Kasumi-1 (cell line): Measurements from ENCODE around the gene NRN1L.
"Not testable (repeated sequence)": the region's sequence is repeated elsewhere in the genome, so short reads cannot be mapped to it uniquely, and the experiment has no call there.

Source experiments
- DNase-seq, 2 experiments: peaks; one replicate each; lab custom pipeline; 2025; lab: John Stamatoyannopoulos, UW

The NRN1L gene

DNA sequence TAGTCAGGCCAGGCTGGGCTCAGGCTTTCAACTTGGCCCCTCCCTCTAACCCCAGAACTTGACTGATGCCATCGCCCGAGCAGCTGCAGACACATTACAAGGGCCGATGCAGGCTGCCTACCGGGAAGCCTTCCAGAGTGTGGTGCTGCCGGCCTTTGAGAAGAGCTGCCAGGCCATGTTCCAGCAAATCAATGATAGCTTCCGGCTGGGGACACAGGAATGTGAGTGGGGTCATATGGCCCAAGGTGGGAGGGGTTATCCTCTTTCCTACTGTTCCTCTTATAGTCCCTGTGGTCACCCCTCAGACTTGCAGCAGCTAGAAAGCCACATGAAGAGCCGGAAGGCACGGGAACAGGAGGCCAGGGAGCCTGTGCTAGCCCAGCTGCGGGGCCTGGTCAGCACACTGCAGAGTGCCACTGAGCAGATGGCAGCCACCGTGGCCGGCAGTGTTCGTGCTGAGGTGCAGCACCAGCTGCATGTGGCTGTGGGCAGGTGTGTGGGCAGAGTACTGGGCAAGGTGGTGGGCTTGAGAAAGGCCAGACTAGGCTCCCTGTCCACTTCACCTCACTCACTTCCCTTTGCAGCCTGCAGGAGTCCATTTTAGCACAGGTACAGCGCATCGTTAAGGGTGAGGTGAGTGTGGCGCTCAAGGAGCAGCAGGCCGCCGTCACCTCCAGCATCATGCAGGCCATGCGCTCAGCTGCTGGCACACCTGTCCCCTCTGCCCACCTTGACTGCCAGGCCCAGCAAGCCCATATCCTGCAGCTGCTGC is 2.1 kb upstream of the NRN1L start:
- DNase-seq: no peak

DNA sequence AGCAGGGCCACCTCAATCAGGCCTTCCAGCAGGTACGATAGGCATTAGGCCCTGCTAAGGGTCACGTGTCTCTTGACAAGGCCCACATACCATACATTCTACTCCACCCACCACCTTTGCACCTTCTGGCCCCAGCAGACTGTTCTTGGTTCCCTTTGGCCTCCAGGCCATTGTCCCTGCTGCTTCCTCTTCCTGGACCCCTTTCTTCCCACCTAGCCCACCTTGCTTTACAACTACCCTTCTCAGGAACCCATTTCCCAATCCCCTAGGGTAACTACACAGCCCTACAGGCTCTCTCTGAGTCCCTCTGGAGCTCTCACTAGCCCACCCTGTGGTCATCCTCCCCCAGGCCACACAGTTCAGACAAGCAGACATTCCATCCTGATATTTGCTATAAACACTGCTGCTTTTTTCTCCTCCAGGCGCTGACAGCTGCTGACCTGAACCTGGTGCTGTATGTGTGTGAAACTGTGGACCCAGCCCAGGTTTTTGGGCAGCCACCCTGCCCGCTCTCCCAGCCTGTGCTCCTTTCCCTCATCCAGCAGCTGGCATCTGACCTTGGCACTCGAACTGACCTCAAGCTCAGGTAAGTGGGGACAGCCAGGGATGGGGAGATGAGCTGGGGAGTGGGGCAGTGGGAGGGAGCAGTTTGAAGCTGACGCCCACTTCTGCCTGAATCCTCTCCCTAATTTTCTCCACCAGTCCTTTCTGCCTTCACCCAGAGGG is 1.4 kb upstream of the NRN1L start:
- peak; percentile 53 to 71 for DNase-seq

DNA sequence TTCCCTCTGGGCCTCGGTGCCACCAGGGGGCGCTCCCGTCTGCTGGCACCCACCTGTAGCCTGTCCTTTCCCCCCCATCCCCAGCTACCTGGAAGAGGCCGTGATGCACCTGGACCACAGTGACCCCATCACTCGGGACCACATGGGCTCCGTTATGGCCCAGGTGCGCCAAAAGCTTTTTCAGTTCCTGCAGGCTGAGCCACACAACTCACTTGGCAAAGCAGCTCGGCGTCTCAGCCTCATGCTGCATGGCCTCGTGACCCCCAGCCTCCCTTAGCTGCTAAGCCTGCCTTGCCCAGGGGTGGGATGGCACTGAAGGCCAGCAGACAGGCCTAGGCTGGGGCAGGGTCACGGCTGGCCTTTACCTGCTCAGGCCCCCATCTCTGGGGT is 818 bp upstream of the NRN1L start:
- no peak for DNase-seq

DNA sequence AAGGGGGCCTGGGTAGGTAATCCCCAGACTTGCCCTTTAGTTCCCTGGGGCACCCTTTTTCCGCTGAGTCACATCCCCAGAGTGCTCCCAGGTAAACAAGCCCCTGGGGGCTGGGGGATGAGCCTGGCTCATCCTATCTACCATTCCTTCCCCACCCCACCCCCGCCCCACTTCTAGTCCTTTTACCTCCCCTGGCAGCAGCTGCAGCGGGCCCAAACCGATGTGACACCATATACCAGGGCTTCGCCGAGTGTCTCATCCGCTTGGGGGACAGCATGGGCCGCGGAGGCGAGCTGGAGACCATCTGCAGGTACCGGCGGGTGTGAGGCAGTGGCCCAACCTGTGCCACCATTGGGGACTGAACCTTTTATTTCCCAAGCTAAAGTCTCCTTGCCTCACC is 860 bp downstream of the NRN1L start:
- DNase-seq: no peak

DNA sequence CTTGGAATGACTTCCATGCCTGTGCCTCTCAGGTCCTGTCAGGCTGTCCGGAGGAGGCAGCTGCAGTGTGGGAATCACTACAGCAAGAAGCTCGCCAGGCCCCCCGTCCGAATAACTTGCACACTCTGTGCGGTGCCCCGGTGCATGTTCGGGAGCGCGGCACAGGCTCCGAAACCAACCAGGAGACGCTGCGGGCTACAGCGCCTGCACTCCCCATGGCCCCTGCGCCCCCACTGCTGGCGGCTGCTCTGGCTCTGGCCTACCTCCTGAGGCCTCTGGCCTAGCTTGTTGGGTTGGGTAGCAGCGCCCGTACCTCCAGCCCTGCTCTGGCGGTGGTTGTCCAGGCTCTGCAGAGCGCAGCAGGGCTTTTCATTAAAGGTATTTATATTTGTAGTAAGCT is 1.3 kb downstream of the NRN1L start:
- no peak for DNase-seq

DNA sequence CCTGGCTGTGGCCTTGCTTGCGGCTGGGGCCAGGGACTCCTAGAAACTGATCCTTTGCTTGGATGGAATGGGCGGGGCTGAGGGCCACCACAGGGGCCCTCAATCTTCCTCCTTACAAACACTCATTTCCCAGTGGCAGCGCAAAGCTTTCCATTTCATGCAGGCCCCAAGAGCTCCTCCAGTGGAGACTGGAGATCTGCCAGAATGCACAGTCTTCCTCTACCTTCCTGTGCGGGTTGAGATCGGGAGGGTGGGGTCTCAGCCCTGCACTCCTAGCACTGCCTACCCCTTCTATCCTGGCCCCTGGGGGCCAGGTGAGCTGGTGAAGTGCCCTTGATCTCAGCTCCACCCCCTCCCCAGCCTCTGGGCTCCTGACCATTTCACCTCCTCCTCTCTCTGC is 1.7 kb downstream of the NRN1L start:
- DNase-seq: no peak

DNA sequence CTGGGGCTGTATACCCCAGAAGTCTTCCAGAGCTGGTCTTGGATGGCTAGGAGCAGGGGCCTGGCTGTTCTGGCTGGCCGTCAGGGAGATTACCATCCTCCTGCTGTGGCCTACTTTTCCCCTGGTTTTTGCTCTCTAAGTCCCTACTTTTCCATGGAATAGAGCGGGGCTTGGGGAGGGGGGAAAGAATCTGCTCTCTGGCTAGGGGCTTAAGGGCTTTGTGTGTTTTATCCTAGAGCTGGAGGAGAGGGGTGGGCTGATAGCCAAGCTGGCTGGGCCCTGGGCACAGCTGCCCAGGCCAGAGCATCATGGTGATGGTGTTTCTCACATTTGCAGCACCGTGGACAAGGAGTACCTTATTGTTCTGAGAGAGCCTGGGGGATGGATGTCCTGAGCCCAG is 3.6 kb downstream of the NRN1L start:
- no peak for DNase-seq

DNA sequence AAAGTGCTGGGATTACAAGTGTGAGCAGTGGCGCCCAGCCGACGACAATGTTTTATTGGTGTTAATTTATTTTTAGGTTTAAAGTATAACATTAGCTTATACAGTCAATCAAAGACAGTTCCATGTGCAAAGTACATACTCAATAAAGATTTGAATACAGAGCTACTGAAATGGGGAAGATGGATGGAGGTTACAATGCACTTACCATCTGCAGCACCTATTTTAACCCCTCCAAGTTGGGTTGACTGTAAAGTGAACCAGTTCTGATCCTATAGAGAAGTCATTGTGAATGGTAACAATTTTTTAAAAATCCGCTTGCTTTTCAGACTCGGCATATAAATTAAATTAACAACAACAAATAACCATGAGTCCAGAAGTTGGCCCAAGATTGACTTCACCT is 7.7 kb downstream of the NRN1L start:
- DNase-seq: no peak

DNA sequence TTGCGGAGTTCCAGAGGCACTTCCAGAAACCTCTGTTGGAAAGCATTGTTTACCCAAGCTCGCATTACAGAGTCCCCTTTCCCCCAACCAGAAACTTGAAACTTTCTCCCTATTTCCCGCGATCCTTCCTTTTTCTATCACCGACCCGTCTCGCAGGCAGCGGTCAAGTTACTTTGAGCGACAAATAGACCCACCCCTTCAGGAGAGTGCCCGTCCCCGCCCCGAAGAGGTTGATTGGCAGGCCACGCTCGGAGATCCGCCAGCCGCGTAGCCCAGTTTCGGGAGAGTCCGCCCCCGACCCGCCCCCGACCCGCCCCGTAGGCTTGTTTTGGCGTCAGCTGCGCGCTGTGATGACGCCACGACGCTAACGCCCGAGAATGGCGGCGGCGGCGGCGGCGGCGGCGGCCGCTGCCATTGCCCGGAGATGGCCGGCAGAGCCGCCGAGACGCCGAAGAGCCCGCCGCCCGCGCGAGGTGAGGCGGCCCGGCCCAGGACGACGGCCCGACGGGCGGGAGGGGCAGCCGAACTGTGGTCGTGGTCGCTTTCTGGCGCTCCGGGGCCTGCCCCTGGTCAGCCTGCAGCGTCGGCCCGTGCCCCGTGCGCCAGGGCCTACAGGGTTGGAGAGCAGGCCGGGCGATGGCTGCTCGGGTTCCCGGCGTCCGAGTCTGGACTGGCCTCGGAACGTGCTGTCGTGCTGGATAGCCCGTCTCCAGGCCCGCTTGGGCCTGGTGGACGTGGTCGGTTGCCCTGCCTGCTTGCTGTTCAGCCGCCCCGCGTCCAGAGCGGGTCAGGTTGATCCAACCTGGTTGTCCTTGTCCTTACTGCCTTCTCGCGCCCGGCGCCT is 8.4 kb downstream of the NRN1L start, which contains the start of gene PSKH1:
PSKH1 (plus strand) TSS at position 356 of the 844 bp plus-strand sequence. CDS start 15,496 bp downstream, outside the sequence.
- DNase-seq: peak; percentile 97 to 98

DNA sequence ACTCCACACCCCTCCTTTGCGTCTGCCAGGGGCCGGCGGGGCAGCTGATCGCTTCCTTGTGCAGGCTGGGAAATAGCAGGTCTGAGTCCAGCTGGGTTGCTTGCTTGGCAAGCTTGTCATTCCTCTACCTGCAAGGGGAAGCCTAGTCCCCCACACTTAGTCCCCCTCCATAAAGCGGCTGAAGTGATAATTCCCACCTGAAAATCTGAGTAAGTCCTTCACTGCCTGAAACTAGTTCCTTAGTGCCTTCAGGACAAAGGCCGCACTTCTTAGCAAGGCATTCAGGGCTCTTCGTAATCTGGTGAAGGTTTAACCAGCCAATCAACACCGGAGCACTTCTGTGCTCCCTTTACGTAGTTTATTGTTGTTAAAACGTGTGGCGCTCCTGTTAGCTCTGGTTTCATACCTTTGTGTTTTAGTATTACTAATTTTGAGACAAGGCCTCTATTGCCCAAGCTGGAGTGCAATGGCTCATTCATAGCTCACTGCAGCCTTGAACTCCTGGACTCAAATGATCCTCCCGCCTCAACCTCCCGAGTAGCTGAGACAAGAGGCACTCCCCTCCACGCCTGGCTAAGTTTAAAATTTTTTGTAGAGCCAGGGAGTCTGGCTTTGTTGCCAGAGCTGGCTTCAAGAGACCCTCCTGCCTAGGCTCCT is 9.2 kb downstream of the NRN1L start:
- DNase-seq: no peak

DNA sequence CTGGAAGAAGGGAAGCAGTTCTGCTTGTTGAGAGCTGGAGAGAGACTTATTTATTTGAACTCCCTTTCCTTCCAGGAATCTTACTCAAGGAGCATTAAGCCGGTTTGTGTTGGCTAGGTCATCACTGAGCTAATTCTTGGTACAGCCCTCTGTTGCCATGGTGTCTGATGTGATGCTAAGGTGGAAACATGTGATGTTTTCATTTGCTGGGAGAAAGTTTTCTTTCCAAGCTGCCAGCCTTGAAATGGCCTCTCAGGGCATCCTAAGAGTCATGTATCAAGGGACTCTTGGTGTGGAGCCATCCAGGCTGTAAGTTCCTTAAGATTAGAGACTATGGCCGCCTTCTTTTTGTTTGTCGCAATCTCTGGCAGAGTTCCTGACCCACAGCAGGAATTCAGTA is 12.5 kb downstream of the NRN1L start:
- no peak for DNase-seq

DNA sequence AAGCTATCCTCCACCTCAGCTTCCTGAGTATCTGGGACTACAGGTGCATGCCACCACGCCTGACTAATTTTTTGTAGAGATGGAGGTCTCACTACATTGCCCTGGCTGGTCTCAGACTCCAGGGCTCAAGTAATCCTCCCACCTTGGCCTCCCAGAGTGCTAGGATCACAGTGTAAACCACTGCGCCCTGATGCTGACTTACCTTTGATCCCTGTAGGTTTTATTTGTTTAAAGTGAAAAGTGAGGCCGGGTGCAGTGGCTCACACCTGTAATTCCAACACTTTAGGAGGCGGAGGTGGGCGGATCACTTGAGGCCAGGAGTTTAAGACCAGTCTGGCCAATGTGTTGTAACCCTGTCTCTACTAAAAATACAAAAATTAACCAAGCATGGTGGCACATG is 17.0 kb downstream of the NRN1L start:
- no peak for DNase-seq

DNA sequence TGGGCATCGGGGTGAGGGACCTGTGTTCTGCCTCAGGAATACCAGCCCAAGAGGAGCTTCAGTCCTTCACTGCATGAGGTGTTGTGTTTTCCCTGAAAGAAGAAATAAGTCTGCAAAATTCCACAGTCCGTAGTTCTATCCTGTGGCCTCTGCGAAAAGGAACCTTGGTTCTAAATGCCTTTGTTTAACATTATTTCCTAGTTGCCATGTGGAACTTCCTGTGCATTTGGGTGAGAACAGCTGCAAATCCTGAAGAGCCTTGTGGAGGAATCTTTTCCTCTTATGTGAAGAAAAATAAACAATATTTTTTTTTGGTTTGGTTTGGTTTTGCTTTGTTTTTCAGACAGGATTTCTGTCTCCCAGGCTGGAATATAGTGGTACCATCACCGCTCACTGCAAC is 18.1 kb downstream of the NRN1L start:
- no peak for DNase-seq

DNA sequence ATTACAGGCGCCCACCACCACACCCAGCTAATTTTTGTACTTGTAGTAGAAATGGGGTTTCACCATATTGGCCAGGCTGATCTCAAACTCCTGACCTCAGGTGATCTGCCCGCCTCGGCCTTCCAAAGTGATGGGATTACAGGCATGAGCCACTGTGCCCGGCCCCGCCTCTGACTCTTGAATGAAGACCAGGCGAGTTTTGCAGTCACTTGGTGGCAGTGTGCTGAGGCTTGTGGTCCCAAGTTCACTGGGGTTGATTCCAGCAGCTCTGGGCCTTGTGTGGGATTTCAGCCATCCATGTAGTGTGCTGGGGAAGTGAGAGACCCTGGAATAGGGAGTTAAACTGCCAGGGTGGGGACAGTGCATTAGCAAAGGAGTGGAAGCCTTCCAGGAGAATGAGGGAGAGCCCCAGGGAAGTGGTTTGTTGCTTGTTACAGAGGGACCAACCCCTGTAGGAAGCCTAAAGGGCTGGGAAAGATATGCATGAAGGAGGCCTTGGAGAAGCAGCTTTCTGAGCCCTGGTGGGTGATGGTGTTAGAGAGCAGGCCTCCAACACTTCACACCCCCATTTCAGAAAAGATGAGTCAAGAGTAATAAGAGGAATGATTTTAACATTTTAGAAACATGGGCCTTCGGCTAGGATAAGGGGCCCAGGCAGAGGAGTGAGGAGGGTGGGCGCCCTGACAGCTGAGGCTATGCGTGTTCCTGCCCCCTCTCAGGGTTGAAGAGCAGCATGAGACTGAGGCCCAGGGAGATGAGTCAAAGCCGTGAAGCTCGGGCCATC is 22.9 kb downstream of the NRN1L start:
- no peak for DNase-seq

DNA sequence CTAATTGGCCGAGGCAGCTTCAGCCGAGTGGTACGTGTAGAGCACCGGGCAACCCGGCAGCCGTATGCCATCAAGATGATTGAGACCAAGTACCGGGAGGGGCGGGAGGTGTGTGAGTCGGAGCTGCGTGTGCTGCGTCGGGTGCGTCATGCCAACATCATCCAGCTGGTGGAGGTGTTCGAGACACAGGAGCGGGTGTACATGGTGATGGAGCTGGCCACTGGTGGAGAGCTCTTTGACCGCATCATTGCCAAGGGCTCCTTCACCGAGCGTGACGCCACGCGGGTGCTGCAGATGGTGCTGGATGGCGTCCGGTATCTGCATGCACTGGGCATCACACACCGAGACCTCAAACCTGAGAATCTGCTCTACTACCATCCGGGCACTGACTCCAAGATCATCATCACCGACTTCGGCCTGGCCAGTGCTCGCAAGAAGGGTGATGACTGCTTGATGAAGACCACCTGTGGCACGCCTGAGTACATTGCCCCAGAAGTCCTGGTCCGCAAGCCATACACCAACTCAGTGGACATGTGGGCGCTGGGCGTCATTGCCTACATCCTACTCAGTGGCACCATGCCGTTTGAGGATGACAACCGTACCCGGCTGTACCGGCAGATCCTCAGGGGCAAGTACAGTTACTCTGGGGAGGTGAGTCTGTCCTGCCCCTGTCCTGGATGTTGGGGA is 24.5 kb downstream of the NRN1L start:
- DNase-seq: no peak

DNA sequence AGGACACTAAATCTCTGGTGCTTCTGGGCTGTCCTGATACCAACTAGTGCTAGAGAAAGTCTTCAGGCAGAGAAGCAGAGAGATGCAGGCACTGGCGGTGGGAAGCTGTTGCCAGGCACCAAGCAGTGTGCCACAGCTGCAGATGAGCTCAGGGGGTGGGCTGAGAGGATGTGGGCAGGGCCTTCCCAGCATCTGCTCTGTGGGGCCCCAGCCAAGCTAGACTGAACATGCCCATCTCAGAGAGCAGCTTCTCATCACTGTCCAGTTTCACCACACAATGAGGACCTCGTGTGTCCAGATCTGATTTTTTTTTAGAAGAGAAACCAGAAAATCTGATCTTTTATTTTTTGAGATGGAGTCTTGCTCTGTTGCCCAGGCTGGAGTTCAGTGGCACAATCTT is 25.5 kb downstream of the NRN1L start:
- DNase-seq: no peak

DNA sequence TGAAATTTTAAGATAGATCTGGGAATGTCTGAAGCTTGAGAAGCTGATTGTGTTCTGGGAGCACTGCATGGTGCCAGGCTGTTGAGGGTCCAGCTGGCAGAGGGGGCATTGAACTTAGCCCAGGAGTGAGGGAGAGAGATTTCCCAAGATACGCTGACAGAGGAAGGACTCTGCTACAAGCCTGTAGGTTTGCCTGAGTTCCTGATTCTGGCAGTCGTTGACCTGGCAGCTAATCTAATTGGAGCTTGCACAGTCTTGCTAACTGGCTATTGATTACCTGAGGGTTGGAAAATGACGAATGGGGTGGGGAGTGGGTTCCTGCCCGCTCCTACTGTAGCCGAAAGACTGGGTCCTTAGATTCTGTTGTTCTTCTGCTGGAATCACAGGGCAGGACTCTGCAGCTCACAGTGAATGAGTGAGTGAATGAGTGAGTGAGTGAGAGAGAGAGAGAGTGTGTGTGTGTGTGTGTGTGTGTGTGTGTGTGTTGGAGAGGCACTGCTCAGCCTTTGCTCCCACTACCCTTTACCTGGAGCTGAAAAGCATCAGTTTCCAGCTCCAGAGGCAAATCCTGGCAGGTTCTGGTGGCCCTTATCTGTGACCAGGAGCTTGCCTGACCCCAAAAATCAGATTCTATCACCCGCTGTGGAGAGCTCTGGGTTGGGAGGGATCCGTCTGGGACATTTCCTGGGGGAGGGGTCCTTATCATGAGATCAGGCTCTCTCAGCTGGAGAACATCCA is 30.2 kb downstream of the NRN1L start:
- no peak for DNase-seq

DNA sequence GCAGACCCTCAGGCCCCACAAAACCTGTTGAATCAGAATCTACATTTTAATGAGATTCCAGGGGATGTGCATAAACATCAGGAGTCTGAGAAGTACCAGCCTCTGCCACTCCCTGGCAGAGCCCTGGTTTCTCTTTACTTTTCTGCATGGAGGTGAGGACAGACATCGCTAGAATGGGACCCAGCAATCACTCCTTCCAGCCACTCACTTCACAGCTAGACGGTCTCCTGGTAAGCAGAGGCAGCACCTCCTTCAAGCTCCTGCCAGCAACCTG is 30.7 kb downstream of the NRN1L start:
- not testable (repeated sequence) for DNase-seq

DNA sequence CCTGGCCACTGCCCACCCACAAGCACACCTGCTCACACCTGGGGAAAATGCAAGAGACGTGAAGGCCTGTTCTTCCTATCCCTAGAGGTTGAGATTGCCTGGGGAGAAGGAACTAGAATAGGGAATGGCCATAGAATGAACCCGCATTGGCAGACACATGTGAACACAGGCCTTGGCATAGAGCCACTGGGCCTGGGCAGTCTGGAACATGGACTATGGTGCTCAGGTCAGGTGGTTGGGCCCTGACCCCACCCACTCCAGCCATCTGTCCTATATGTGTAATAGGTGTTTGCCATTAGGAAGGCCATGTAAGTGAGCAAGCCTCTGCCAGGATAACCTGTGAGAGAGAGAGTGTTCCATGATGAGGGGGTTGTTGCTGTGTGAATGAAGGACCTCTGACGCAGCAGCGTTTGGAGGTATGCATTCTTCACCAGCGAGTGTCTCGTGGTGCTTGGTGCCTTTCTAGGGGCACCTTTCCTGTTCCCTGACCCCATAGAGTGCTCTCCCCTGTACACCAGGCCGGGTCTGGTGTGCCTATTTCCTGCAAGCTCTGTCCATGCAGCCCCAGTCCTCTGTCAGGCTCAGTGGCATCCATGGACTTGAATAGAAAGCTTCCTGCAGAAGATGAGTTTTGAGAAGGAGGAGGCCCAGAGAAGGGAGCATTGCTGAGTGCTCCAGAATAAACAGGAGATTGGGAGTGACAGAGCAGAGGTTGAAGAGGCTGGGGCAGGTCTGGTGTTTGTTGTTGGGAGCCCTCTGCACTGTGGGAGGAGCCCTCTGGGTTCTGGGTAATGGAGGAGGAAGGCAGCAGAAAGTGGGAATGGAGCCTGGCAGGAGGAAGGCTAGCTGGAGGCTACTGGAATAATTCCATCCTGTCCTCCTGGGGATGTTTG is 31.4 kb downstream of the NRN1L start:
- DNase-seq: no peak
